Mesothelial cell of epicardium (in vitro differentiated cells): ENCODE data around the gene DAP3. TPM values are rescaled to one million over a fixed set of nuclear protein-coding genes. Genes with fewer than 3 reads are reported as not detected.
"Not testable (repeated sequence)": the region's sequence is repeated elsewhere in the genome, so short reads cannot be mapped to it uniquely, and the experiment has no call there.

Source experiments
- DNase-seq, 2 experiments: peaks; one replicate each; pipeline ENCODE4 v3.0.0; 2021; ENCODE audit warnings: low spot score in 2 of 2; ENCODE audit not compliant: unreplicated experiment in 2 of 2
- H3K27ac Mint-ChIP-seq: 2 replicates; pipeline ENCODE4 v1.8.0; 2021; ENCODE audit warnings: mixed read lengths
- H3K27me3 Mint-ChIP-seq: 2 replicates; pipeline ENCODE4 v1.8.0; 2021; ENCODE audit warnings: low read depth, mixed read lengths
- H3K36me3 Mint-ChIP-seq: 2 replicates; pipeline ENCODE4 v1.8.0; 2021; ENCODE audit warnings: mixed read lengths
- H3K4me1 Mint-ChIP-seq: 2 replicates; pipeline ENCODE4 v1.8.0; 2021; ENCODE audit warnings: mixed read lengths
- H3K4me3 Mint-ChIP-seq: 2 replicates; pipeline ENCODE4 v1.8.0; 2021; ENCODE audit warnings: mild to moderate bottlenecking, moderate library complexity, mixed read lengths
- H3K9me3 Mint-ChIP-seq: 2 replicates; pipeline ENCODE4 v1.8.0; 2021; ENCODE audit warnings: mixed read lengths
- total RNA-seq: library from RNA; stranded (reverse); gene quantifications from 3 replicates; pipeline ENCODE4 v1.2.1, GENCODE V29; 2021
- TF ChIP-seq, protein P1 (sequence below): fragments of 200-600 bp; sonication (generic); IDR thresholded peaks from one replicate; pipeline ENCODE4 v1.5.0; 2021; ENCODE audit warnings: antibody characterized with exemption; ENCODE audit not compliant: unreplicated experiment

Gene DAP3
- total RNA-seq, 1 donor from 2014 or later, result 109 TPM

DNA sequence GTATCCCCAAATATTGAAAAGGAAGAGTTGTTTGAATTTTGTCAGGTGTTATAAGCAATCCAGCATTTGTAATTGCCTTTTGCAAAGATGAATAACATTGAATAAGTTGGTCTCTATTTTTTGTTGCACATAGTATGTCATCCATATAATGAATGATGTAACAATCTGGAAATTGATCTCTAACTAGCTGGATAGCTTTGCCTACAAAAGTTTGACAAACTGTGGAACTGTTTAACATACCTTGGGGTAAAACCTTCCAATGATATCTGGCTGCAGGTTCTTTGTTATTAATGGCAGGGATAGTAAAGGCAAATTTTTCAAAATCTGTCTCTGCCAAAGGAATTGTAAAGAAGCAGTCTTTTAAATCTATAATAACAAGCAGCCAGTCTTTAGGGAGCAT is 7.6 kb downstream of the DAP3 start:
- Mint-ChIP-seq H3K4me3 (no peak overlapping the region), H3K27me3 (no peaks in the 10 kb centered on the region), H3K36me3 (peaks cover 64% of the 10 kb centered on the region), H3K27ac (no peak overlapping the region), H3K9me3 (peaks cover 43% of the 10 kb centered on the region), H3K4me1 (peaks cover 18% of the 10 kb centered on the region)
- TF ChIP-seq, protein P1, sequence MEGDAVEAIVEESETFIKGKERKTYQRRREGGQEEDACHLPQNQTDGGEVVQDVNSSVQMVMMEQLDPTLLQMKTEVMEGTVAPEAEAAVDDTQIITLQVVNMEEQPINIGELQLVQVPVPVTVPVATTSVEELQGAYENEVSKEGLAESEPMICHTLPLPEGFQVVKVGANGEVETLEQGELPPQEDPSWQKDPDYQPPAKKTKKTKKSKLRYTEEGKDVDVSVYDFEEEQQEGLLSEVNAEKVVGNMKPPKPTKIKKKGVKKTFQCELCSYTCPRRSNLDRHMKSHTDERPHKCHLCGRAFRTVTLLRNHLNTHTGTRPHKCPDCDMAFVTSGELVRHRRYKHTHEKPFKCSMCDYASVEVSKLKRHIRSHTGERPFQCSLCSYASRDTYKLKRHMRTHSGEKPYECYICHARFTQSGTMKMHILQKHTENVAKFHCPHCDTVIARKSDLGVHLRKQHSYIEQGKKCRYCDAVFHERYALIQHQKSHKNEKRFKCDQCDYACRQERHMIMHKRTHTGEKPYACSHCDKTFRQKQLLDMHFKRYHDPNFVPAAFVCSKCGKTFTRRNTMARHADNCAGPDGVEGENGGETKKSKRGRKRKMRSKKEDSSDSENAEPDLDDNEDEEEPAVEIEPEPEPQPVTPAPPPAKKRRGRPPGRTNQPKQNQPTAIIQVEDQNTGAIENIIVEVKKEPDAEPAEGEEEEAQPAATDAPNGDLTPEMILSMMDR, result no peak
- DNase-seq, result no peak

- Mint-ChIP-seq H3K27me3 (no peaks in the 10 kb centered on the region), H3K27ac (no peak overlapping the region), H3K4me3 (no peak overlapping the region), H3K36me3 (peaks cover 59% of the 10 kb centered on the region), H3K9me3 (peaks cover 38% of the 10 kb centered on the region), H3K4me1 (peaks cover 18% of the 10 kb centered on the region)
- TF ChIP-seq, protein P1, result no peak
- DNase-seq, result no peak
These were observed 8.2 kb downstream of the DAP3 start for GRCh38 chr1:155697046-155697445.

GRCh38 chr1:155697616-155698015 is 8.7 kb downstream of the DAP3 start:
- peak overlapping the region; percentile 14 for H3K27ac Mint-ChIP-seq

GRCh38 chr1:155698382-155699038 is 9.6 kb downstream of the DAP3 start:
- no peaks in the 10 kb centered on the region for H3K27me3 Mint-ChIP-seq
- peaks cover 18% of the 10 kb centered on the region for H3K4me1 Mint-ChIP-seq
- TF ChIP-seq, protein P1, result no peak
- H3K4me3 Mint-ChIP-seq, result no peak overlapping the region
- H3K9me3 Mint-ChIP-seq, result peaks cover 29% of the 10 kb centered on the region
- DNase-seq, result no peak
- peak overlapping the region; percentile 43 for H3K27ac Mint-ChIP-seq
- H3K36me3 Mint-ChIP-seq, result peaks cover 45% of the 10 kb centered on the region

More at GRCh38 chr1:155697616-155698015, 8.7 kb downstream of the DAP3 start:
- not testable (repeated sequence) for DNase-seq, H3K27me3 Mint-ChIP-seq, H3K4me3 Mint-ChIP-seq
- peaks cover 32% of the 10 kb centered on the region for H3K9me3 Mint-ChIP-seq
- H3K36me3 Mint-ChIP-seq, result peaks cover 53% of the 10 kb centered on the region
- H3K4me1 Mint-ChIP-seq, result peaks cover 18% of the 10 kb centered on the region

DNA sequence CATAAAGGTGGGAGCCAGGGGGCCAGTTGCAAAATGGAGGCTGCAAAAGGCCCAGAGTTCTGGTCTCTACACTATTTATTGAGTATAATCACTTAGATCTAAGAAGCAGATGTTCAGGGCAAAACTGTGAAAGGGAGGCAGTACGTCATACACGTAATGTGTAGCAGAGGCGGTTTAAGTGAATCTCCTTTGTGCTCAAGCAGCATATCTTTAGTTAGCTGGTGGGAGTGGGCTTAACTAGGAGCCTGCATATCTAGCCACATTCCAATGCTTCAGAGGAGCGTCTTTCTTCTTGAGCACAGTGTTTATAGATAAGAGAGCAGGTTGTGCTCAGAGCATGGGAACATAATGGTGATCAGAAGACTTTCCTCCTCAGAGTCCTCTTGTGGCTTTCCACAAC is 10.2 kb downstream of the DAP3 start:
- H3K4me3 Mint-ChIP-seq, DNase-seq, H3K27me3 Mint-ChIP-seq: not testable (repeated sequence)
- peaks cover 41% of the 10 kb centered on the region for H3K36me3 Mint-ChIP-seq
- H3K9me3 Mint-ChIP-seq, result peaks cover 29% of the 10 kb centered on the region
- H3K27ac Mint-ChIP-seq, result peak overlapping the region; percentile 43
- peaks cover 18% of the 10 kb centered on the region for H3K4me1 Mint-ChIP-seq

DNA sequence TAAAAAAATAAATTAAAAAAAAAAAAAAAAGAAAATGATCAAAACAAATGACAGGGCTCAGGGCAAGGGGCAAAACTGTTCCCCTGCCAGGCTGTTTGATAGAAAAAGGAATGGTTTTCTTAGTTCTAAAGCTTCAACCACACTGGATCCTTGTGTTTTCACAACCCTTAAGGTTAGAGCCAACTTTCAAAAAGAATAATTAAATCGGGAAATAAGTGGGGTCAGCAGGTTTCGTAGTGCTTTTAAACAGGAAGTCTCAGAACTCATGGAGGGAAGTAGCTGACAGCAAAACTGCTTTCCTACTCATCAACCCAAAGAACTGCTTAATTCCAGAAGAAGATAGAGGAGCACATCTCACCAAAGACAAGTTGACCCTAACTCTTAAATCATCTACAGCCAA is 12.8 kb downstream of the DAP3 start:
- not testable (repeated sequence) for DNase-seq, H3K27ac Mint-ChIP-seq, H3K27me3 Mint-ChIP-seq, H3K4me3 Mint-ChIP-seq
- Mint-ChIP-seq H3K4me1 (peaks cover 12% of the 10 kb centered on the region), H3K36me3 (peaks cover 22% of the 10 kb centered on the region), H3K9me3 (peaks cover 21% of the 10 kb centered on the region)

GRCh38 chr1:155703216-155703615 is 14.3 kb downstream of the DAP3 start:
- Mint-ChIP-seq H3K4me3 (no peak overlapping the region), H3K27me3 (no peaks in the 10 kb centered on the region), H3K27ac (no peak overlapping the region), H3K4me1 (peaks cover 9% of the 10 kb centered on the region), H3K9me3 (peaks cover 14% of the 10 kb centered on the region), H3K36me3 (peaks cover 14% of the 10 kb centered on the region)
- TF ChIP-seq, protein P1, result no peak
- no peak for DNase-seq

GRCh38 chr1:155704414-155704813 is 15.5 kb downstream of the DAP3 start:
- not testable (repeated sequence) for DNase-seq, H3K9me3 Mint-ChIP-seq, H3K27ac Mint-ChIP-seq, H3K4me1 Mint-ChIP-seq, H3K27me3 Mint-ChIP-seq, H3K4me3 Mint-ChIP-seq
- H3K36me3 Mint-ChIP-seq, result peaks cover 14% of the 10 kb centered on the region
